HEK293T (cell line): ENCODE data around the gene AGAP1.

Experiments
- ARNT ChIP-seq: fragments of 450-650 bp; IDR thresholded peaks from 2 replicates; pipeline ENCODE4 v1.6.1; 2017; ENCODE audit warnings: mild to moderate bottlenecking
- BHLHE40 ChIP-seq: fragments of 450-650 bp; IDR thresholded peaks from 2 replicates; pipeline ENCODE4 v1.6.1; 2016; ENCODE audit warnings: mild to moderate bottlenecking, moderate library complexity, borderline replicate concordance
- ELF4 ChIP-seq: fragments of 450-650 bp; IDR thresholded peaks from 2 replicates; pipeline ENCODE4 v1.6.1; 2017; ENCODE audit warnings: antibody characterized with exemption
- FOXM1 ChIP-seq: fragments of 450-650 bp; IDR thresholded peaks from 2 replicates; pipeline ENCODE4 v1.6.1; 2017; ENCODE audit warnings: mild to moderate bottlenecking, borderline replicate concordance
- HDGF ChIP-seq: fragments of 450-650 bp; IDR thresholded peaks from 2 replicates; pipeline ENCODE4 v1.6.1; 2017; ENCODE audit warnings: antibody characterized with exemption, borderline replicate concordance
- SP1 ChIP-seq: fragments of 450-650 bp; IDR thresholded peaks from 2 replicates; pipeline ENCODE4 v1.6.1; 2017
- SUZ12 ChIP-seq: fragments of 450-650 bp; IDR thresholded peaks from 2 replicates; pipeline ENCODE4 v1.6.1; 2016; ENCODE audit warnings: mild to moderate bottlenecking
- TARDBP ChIP-seq: fragments of 450-650 bp; IDR thresholded peaks from 2 replicates; pipeline ENCODE4 v1.6.1; 2016
- ZNF384 ChIP-seq: fragments of 450-650 bp; IDR thresholded peaks from 2 replicates; pipeline ENCODE4 v1.6.1; 2016

GRCh38 chr2:236016496-236016895, 522.7 kb downstream of the AGAP1 start:
- no peak for TF ChIP-seq SP1
- no peak for TF ChIP-seq ZNF384
- TF ChIP-seq ARNT = no peak
- no peak for TF ChIP-seq FOXM1
- TF ChIP-seq TARDBP = no peak
- TF ChIP-seq BHLHE40 = no peak
- no peak for TF ChIP-seq HDGF
- TF ChIP-seq SUZ12 = no peak
- TF ChIP-seq ELF4 = no peak
